DOHH2 (cell line): ENCODE results near the gene ATMIN.

Experiments used
- H3F3A ChIP-seq: fragments of 200-600 bp; sonication (generic), shearing (Covaris generic); 2 replicates; pipeline ENCODE4 v1.6.0; 2016; ENCODE audit warnings: antibody characterized with exemption, mild to moderate bottlenecking; ENCODE audit not compliant: control insufficient read depth, insufficient read depth
- H3K27ac ChIP-seq: fragments of 200-600 bp; sonication (generic); 2 replicates; pipeline ENCODE4 v1.5.1; 2014; ENCODE audit warnings: low read depth, mild to moderate bottlenecking, low read length, moderate library complexity
- H3K27me3 ChIP-seq: fragments of 200-600 bp; sonication (generic); 2 replicates; pipeline ENCODE4 v1.6.1; 2014; ENCODE audit warnings: mild to moderate bottlenecking, low read length, mixed read lengths; ENCODE audit not compliant: control insufficient read depth
- H3K36me3 ChIP-seq: fragments of 200-600 bp; sonication (generic); 2 replicates; pipeline ENCODE4 v1.6.1; 2014; ENCODE audit warnings: mild to moderate bottlenecking, low read length, moderate library complexity, mixed read lengths; ENCODE audit not compliant: control insufficient read depth
- H3K4me1 ChIP-seq: fragments of 200-600 bp; sonication (generic); 2 replicates; pipeline ENCODE4 v1.6.1; 2014; ENCODE audit warnings: mild to moderate bottlenecking, low read length, mixed read lengths; ENCODE audit not compliant: control insufficient read depth
- H3K4me2 ChIP-seq: fragments of 200-600 bp; sonication (generic); 2 replicates; pipeline ENCODE4 v1.6.0; 2014; ENCODE audit warnings: mild to moderate bottlenecking, low read length, moderate library complexity
- H3K4me3 ChIP-seq: fragments of 200-600 bp; sonication (generic); 2 replicates; pipeline ENCODE4 v1.5.1; 2014; ENCODE audit warnings: mild to moderate bottlenecking, low read length, mixed read lengths
- H3K79me2 ChIP-seq: fragments of 200-600 bp; sonication (generic); 2 replicates; pipeline ENCODE4 v1.6.1; 2014; ENCODE audit warnings: mild to moderate bottlenecking, low read length, mixed read lengths; ENCODE audit not compliant: control insufficient read depth
- H3K9me2 ChIP-seq: fragments of 200-600 bp; sonication (generic); replicated peaks from 2 replicates; pipeline ENCODE4 v1.6.1; 2014; ENCODE audit warnings: mild to moderate bottlenecking, low read length, mixed read lengths; ENCODE audit not compliant: control insufficient read depth
- H3K9me3 ChIP-seq: fragments of 200-600 bp; sonication (generic); 2 replicates; pipeline ENCODE4 v1.6.1; 2014; ENCODE audit warnings: antibody characterized with exemption, low read length, mixed read lengths; ENCODE audit not compliant: control insufficient read depth, insufficient read depth
- H4K20me1 ChIP-seq: fragments of 200-600 bp; sonication (generic); 2 replicates; pipeline ENCODE4 v1.6.0; 2014; ENCODE audit warnings: low read depth, mild to moderate bottlenecking, antibody characterized with exemption, low read length, moderate library complexity; ENCODE audit not compliant: control insufficient read depth, insufficient read depth
- EZH2phosphoT487 ChIP-seq: fragments of 200-600 bp; sonication (generic); IDR thresholded peaks from 2 replicates; pipeline ENCODE4 v1.6.1; 2017; ENCODE audit warnings: borderline replicate concordance, mild to moderate bottlenecking, antibody characterized with exemption, low read length, moderate library complexity, mixed read lengths
- TF ChIP-seq, protein P1 (sequence below): fragments of 200-600 bp; sonication (generic); IDR thresholded peaks from one replicate; pipeline ENCODE4 v1.5.1; 2014; ENCODE audit warnings: antibody characterized with exemption, mild to moderate bottlenecking, low read depth, low read length; ENCODE audit not compliant: poor library complexity, severe bottlenecking

ATMIN gene

DNA sequence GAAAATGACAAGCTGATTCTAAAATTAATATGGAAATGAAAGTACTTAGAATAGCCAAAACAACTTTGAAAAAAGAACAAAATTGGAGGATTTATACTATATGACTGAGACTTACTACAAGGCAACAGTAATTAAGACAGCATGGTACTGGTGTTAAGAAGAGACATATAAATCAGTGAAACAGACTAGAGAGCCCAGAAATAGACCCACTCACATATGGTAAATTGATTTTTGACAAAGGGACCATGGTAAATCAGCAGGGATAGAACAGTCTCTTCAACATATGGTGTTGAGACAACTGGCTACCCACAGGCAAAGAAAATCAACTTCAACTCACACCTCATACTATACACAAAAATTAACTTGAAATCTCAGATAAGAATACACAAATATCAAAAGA lies 41.8 kb upstream of the ATMIN start:
- Histone ChIP-seq H3K79me2 (peaks cover 83% of the 10 kb centered on the region), H3K4me3 (no peak overlapping the region), H3F3A (peaks cover 10% of the 10 kb centered on the region; the same call in 1 of the 2 replicates), H3K27me3 (no peaks in the 10 kb centered on the region), H3K9me3 (no peaks in the 10 kb centered on the region), H3K4me1 (peaks cover 38% of the 10 kb centered on the region), H4K20me1 (peaks cover 3% of the 10 kb centered on the region; the same call in 1 of the 2 replicates), H3K4me2 (no peak overlapping the region), H3K9me2 (no peaks in the 10 kb centered on the region), H3K27ac (no peak overlapping the region), H3K36me3 (peaks cover 42% of the 10 kb centered on the region)
- TF ChIP-seq, protein P1, sequence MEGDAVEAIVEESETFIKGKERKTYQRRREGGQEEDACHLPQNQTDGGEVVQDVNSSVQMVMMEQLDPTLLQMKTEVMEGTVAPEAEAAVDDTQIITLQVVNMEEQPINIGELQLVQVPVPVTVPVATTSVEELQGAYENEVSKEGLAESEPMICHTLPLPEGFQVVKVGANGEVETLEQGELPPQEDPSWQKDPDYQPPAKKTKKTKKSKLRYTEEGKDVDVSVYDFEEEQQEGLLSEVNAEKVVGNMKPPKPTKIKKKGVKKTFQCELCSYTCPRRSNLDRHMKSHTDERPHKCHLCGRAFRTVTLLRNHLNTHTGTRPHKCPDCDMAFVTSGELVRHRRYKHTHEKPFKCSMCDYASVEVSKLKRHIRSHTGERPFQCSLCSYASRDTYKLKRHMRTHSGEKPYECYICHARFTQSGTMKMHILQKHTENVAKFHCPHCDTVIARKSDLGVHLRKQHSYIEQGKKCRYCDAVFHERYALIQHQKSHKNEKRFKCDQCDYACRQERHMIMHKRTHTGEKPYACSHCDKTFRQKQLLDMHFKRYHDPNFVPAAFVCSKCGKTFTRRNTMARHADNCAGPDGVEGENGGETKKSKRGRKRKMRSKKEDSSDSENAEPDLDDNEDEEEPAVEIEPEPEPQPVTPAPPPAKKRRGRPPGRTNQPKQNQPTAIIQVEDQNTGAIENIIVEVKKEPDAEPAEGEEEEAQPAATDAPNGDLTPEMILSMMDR: no peak
- TF ChIP-seq EZH2phosphoT487: no peak

DNA sequence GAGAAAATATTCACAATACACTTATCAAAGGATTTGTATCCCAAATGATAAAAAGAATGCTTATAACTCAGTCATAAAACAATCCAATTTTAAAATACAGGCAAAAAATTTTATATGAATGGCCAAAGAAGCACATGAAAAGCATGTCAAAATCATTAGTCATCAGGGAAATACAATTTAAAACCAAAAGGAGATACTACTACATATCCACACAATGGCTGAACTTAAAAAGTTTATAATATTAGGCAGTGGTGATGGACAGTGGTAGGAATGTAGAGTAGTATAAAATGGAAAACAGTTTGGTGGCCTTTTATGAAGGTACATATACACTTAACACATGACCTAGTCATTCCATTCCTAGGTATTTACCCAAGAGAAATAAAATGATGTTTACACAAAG lies 41.2 kb upstream of the ATMIN start:
- Histone ChIP-seq H3K4me2 (no peak overlapping the region), H3K9me2 (no peaks in the 10 kb centered on the region), H3F3A (peaks cover 10% of the 10 kb centered on the region; the same call in 1 of the 2 replicates), H4K20me1 (peaks cover 4% of the 10 kb centered on the region; the same call in 1 of the 2 replicates), H3K4me3 (no peak overlapping the region), H3K9me3 (no peaks in the 10 kb centered on the region), H3K79me2 (peaks cover 90% of the 10 kb centered on the region), H3K27me3 (no peaks in the 10 kb centered on the region), H3K36me3 (peaks cover 42% of the 10 kb centered on the region), H3K4me1 (peaks cover 38% of the 10 kb centered on the region), H3K27ac (no peak overlapping the region)
- TF ChIP-seq EZH2phosphoT487: no peak
- TF ChIP-seq, protein P1: no peak

DNA sequence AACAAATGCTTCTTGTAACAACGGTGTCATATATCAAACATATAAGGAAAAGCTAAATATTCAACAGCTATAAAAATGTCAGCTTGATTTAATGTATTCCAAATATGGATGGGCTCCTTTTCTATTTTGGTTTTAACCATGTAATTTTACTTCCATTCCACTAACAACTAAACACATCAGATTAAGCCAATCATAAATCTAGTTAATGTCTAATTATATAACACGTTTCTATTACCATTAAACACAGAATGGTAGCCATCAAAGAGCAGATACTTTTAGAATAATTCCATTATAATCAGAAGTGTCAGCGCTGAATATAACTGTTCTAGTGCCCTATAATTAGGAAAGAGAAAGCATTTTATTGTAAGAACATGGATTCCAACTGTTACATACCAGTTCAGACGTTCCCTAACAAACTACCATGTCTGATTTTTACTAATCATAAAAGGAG lies 38.9 kb upstream of the ATMIN start:
- peaks cover 41% of the 10 kb centered on the region for H3K36me3 ChIP-seq
- peaks cover 10% of the 10 kb centered on the region; the same call in 1 of the 2 replicates for H3F3A ChIP-seq
- TF ChIP-seq EZH2phosphoT487: no peak
- TF ChIP-seq, protein P1: no peak
- H3K79me2 ChIP-seq: peaks cover 98% of the 10 kb centered on the region
- no peak overlapping the region for H3K27ac ChIP-seq
- peak overlapping the region; percentile 56 for H3K4me3 ChIP-seq
- H3K4me2 ChIP-seq: peak overlapping the region; percentile 68
- H3K4me1 ChIP-seq: peaks cover 45% of the 10 kb centered on the region
- no peaks in the 10 kb centered on the region for H3K9me3 ChIP-seq
- H4K20me1 ChIP-seq: peaks cover 7% of the 10 kb centered on the region; the same call in 1 of the 2 replicates
- H3K9me2 ChIP-seq: no peaks in the 10 kb centered on the region
- H3K27me3 ChIP-seq: no peaks in the 10 kb centered on the region
